K562 (cell line): ENCODE data around the gene PSAP. TPM values are rescaled to one million over a fixed set of nuclear protein-coding genes. Genes with fewer than 3 reads are reported as not detected.

Experiments used
- ASH1L ChIP-seq: fragments of 450-650 bp; IDR thresholded peaks from 2 replicates; pipeline ENCODE4 v1.6.1; 2018; ENCODE audit warnings: borderline replicate concordance, mild to moderate bottlenecking, low read depth; ENCODE audit not compliant: partially characterized antibody
- CREM ChIP-seq: IDR thresholded peaks from 2 replicates; pipeline ENCODE4 v1.6.1; 2014; ENCODE audit warnings: antibody characterized with exemption, low read depth
- CUX1 ChIP-seq: fragments of 200-800 bp; sonication (Bioruptor generic); IDR thresholded peaks from 2 replicates; pipeline ENCODE4 v1.6.1; 2016; ENCODE audit warnings: missing genetic modification characterization, missing compliant biosample characterization
- ESRRB ChIP-seq: fragments of 250-450 bp; sonication (Bioruptor Pico); IDR thresholded peaks from 2 replicates; pipeline ENCODE4 v1.5.0; 2020; ENCODE audit warnings: mild to moderate bottlenecking, moderate library complexity, borderline replicate concordance
- JUND ChIP-seq, 2 experiments: IDR thresholded peaks; 2 replicates in 1 of 2; 3 replicates in 1 of 2; pipeline ENCODE4 v1.6.1; 2011; ENCODE audit warnings: borderline replicate concordance in 2 of 2, low read depth in 2 of 2, low read length in 2 of 2, improper control_type of control experiment in 1 of 2, missing biosample characterization in 1 of 2, missing genetic modification characterization in 1 of 2, missing genetic modification reagents in 1 of 2
- KLF1 ChIP-seq: fragments of 450-650 bp; IDR thresholded peaks from 2 replicates; pipeline ENCODE4 v1.6.1; 2016; ENCODE audit warnings: missing genetic modification characterization, missing compliant biosample characterization
- LEF1 ChIP-seq: fragments of 450-650 bp; IDR thresholded peaks from 2 replicates; pipeline ENCODE4 v1.6.1; 2016; ENCODE audit warnings: mild to moderate bottlenecking
- NUFIP1 ChIP-seq: fragments of 450-650 bp; IDR thresholded peaks from 2 replicates; pipeline ENCODE4 v1.6.1; 2018; ENCODE audit not compliant: partially characterized antibody
- PRMT5 ChIP-seq: sonication (generic); formaldehyde crosslinking; IDR thresholded peaks from 2 replicates; pipeline ENCODE4 v1.5.0; 2020; ENCODE audit warnings: missing genetic modification reagents
- XRCC4 ChIP-seq: IDR thresholded peaks from one replicate; pipeline ENCODE4 v1.6.1; 2011; ENCODE audit not compliant: insufficient read depth, insufficient read length; ENCODE audit errors: extremely low read depth
- ZBTB40 ChIP-seq, 2 experiments: fragments of 450-650 bp in 1 of 2; sonication (generic) in 1 of 2; formaldehyde crosslinking in 1 of 2; IDR thresholded peaks; 2 replicates each; pipeline versions ENCODE4 v1.7.1 to v1.9.0; 2016 to 2022; ENCODE audit warnings: inconsistent platforms in 1 of 2, mild to moderate bottlenecking in 1 of 2, missing genetic modification reagents in 1 of 2
- ZEB2 ChIP-seq: fragments of 450-650 bp; IDR thresholded peaks from 2 replicates; pipeline ENCODE4 v1.6.1; 2016
- polyA plus RNA-seq, 8 experiments: library from polyadenylated mRNA; depleted of rRNA in 4 of 8; stranded (reverse) in 5 of 8; unstranded in 3 of 8; fragments of >200 nt; fragmentation: Nextera tagmentation in 2 of 8; fragmentation: Illumina TruSeq in 1 of 8; extraction: Ambion mirVana in 2 of 8; extraction: Trizol in 1 of 8; gene quantifications; 2 replicates each; pipeline versions ENCODE4 v1.2.1 to v1.2.3, GENCODE V29; 2011 to 2014; ENCODE audit warnings: inconsistent platforms in 1 of 8, missing spikeins in 1 of 8
- total RNA-seq, 7 experiments: library from RNA; depleted of rRNA in 6 of 7; stranded (reverse); fragments of >200 nt in 6 of 7; fragmentation: Illumina TruSeq in 2 of 7; extraction: Trizol in 2 of 7; gene quantifications; 2 replicates each; pipeline versions ENCODE4 v1.2.1 to v1.2.3, GENCODE V29; 2011 to 2021; ENCODE audit warnings: low replicate concordance in 1 of 7

PSAP gene
- total and polyA plus RNA-seq, 9 of the 15 experiments (the other 6 are each of a cell fraction or from before 2014, with no cell fraction given) = 245 to 700 (median 429) TPM

GRCh38 chr10:71882813-71883659, 32.0 kb upstream of the PSAP start (continued):
- TF ChIP-seq ZBTB40 (IDR thresholded peaks at IDR 0.05) = no peak
- TF ChIP-seq ZBTB40 (CRISPR knock-in tag; IDR thresholded peaks at IDR 0.05) = no peak
- TF ChIP-seq ASH1L = no peak
- TF ChIP-seq LEF1 = peak; percentile 81
- no peak for TF ChIP-seq PRMT5 (CRISPR knock-in tag)
- no peak for TF ChIP-seq CUX1 (CRISPR knock-in tag)
- no peak for TF ChIP-seq XRCC4
- TF ChIP-seq ESRRB (CRISPR knock-in tag) = no peak
- TF ChIP-seq ZEB2 = peak; percentile 74
- peak; percentile 56; the same call in 1 of the 2 replicates for TF ChIP-seq JUND (IDR thresholded peaks at IDR 0.05; ENCODE audit: borderline replicate concordance, low read depth, low read length)
- TF ChIP-seq JUND (tag; IDR thresholded peaks at IDR 0.05; ENCODE audit: borderline replicate concordance, low read depth, low read length) = peak; percentile 73; the same call in 1 of the 3 replicates
- TF ChIP-seq NUFIP1 = no peak
- TF ChIP-seq CREM = peak; percentile 57
- no peak for TF ChIP-seq KLF1
